Upper lobe of left lung (tissue), 6 donors: ENCODE results near the gene ATAD1. TPM values are rescaled to one million over a fixed set of nuclear protein-coding genes. Genes with fewer than 3 reads are reported as not detected.

Experiments used
- ATAC-seq, 2 donors: fragments of 200-7000 bp; cut with Tn5 transposase; one replicate each; pipeline ENCODE4 v1.9.1; 2022; ENCODE audit warnings: mild to moderate bottlenecking in 2 of 2, moderate library complexity in 2 of 2; ENCODE audit not compliant: low FRiP score in 2 of 2
- DNase-seq, 2 donors: peaks; one replicate each; pipeline ENCODE4 v3.0.0-alpha.2; 2019 to 2020
- H3K27ac ChIP-seq, 4 donors: fragments of 200-600 bp; sonication (generic); one replicate each; pipeline ENCODE4 v1.5.1; 2016 to 2019
- H3K27me3 ChIP-seq, 4 donors: fragments of 200-600 bp; sonication (generic); one replicate each; pipeline ENCODE4 v1.5.1; 2017 to 2019
- H3K36me3 ChIP-seq, 4 donors: fragments of 200-600 bp; sonication (generic); one replicate each; pipeline ENCODE4 v1.5.1; 2016 to 2019
- H3K4me1 ChIP-seq, 4 donors: fragments of 200-600 bp; sonication (generic); one replicate each; pipeline ENCODE4 v1.5.1; 2018 to 2019
- H3K4me3 ChIP-seq, 4 donors: fragments of 200-600 bp; sonication (generic); one replicate each; pipeline ENCODE4 v1.5.1; 2017 to 2019; ENCODE audit warnings: mild to moderate bottlenecking in 2 of 4, moderate library complexity in 1 of 4
- H3K9me3 ChIP-seq, 4 donors: fragments of 200-600 bp; sonication (generic); one replicate each; pipeline ENCODE4 v1.5.1; 2018 to 2019
- EP300 ChIP-seq, 4 donors: sonication (generic); formaldehyde crosslinking; IDR thresholded peaks; one replicate each; pipeline ENCODE4 v1.5.1; 2017; ENCODE audit warnings: antibody characterized with exemption in 4 of 4, control low read depth in 2 of 4
- POLR2A ChIP-seq, 4 donors: fragments of 450-650 bp; IDR thresholded peaks; one replicate each; pipeline ENCODE4 v1.5.1; 2016 to 2017; ENCODE audit warnings: antibody characterized with exemption in 4 of 4, mild to moderate bottlenecking in 2 of 4
- POLR2AphosphoS5 ChIP-seq, 2 donors: sonication (generic); formaldehyde crosslinking; IDR thresholded peaks; one replicate each; pipeline ENCODE4 v1.5.1; 2017; ENCODE audit warnings: antibody characterized with exemption in 2 of 2
- WGBS, 2 donors: methylation state at CpG; one replicate each; pipeline ENCODE4 v1.1.5; 2017 to 2018; 5-methylcytosine and 5-hydroxymethylcytosine counted together
- small RNA-seq, 4 donors: library from RNA; depleted of rRNA; stranded (forward); fragments of <200 nt; gene quantifications; one replicate each; pipeline ENCODE3, GENCODE V24; 2016
- total RNA-seq, 6 donors: library from RNA; depleted of rRNA in 4 of 6; stranded (reverse); fragments of >200 nt in 4 of 6; gene quantifications; one replicate each; pipeline versions ENCODE4 v1.1.0 to v1.2.1, GENCODE V29; 2016 to 2021
- TF ChIP-seq, protein P1 (sequence below), 6 experiments: fragments of 450-650 bp in 4 of 6; fragments of 200-600 bp in 2 of 6; sonication (generic) in 2 of 6; IDR thresholded peaks; one replicate each; pipeline ENCODE4 v1.5.1; 2016 to 2019; ENCODE audit warnings: antibody characterized with exemption in 6 of 6
- donor health status: DM: no; HTN: no; CAD: no; lungs with moderate emphysema.
- donor health status: DM: no; HTN: yes; CAD: no; lungs with severe emphysema.

Gene ATAD1
- total RNA-seq, 6 donors from 2014 or later: 6.3 to 66.9 (median 36.2) TPM

DNA sequence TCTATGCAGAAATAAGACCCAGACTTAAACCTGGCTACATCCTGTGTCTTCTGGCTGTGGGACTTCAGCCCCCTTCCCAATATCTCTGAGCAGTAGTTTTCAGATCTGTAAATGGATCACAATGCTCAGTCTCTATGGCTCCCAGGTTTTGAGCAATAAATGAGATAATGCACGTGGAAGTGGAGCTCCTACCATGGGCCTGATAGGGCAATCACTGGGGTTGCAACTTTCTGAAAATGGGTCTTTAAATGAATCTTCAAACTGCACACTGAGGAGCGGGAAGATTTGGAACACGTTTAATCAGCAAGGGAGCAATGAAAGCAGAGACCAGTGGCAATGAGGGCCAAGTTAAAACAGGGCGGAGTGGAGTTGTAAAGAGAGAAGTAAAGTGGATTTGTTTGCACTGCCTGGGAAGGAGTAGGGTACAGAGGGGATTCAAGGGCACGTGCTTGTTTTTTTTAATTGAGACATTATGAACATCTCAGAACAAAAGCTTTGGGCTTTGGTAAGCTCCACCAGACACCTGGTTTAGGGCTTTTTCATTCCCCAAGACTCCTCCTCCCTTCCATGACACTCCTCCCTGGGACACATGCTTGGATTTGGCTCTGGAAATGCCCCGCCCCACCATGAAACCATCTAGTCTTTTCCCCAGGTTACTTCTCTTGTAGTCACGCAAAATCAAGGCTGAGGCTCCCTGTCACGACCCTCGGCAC lies 115.6 kb downstream of the ATAD1 start:
- peaks cover 0 to 10% (median 3%) of the 10 kb centered on the region in 4 donors for H3K4me1 ChIP-seq
- no peaks in the 10 kb centered on the region for H3K27me3 ChIP-seq
- H3K27ac ChIP-seq: peak overlapping the region in 1 of 4 donors; percentile 45
- 83 to 86% methylated on average over 9 of the region's 9 CpGs for WGBS, 2 donors
- ATAC-seq (peak in 1 of 2 donors; percentile 30), DNase-seq (no peak)
- H3K36me3 ChIP-seq: peaks cover 0 to 30% (median 0%) of the 10 kb centered on the region in 4 donors
- TF ChIP-seq, protein P1, sequence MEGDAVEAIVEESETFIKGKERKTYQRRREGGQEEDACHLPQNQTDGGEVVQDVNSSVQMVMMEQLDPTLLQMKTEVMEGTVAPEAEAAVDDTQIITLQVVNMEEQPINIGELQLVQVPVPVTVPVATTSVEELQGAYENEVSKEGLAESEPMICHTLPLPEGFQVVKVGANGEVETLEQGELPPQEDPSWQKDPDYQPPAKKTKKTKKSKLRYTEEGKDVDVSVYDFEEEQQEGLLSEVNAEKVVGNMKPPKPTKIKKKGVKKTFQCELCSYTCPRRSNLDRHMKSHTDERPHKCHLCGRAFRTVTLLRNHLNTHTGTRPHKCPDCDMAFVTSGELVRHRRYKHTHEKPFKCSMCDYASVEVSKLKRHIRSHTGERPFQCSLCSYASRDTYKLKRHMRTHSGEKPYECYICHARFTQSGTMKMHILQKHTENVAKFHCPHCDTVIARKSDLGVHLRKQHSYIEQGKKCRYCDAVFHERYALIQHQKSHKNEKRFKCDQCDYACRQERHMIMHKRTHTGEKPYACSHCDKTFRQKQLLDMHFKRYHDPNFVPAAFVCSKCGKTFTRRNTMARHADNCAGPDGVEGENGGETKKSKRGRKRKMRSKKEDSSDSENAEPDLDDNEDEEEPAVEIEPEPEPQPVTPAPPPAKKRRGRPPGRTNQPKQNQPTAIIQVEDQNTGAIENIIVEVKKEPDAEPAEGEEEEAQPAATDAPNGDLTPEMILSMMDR (IDR thresholded peaks at IDR 0.05): no peak
- TF ChIP-seq POLR2A (IDR thresholded peaks at IDR 0.05) (no peak), POLR2AphosphoS5 (IDR thresholded peaks at IDR 0.05) (no peak), EP300 (IDR thresholded peaks at IDR 0.05) (no peak)
- no peaks in the 10 kb centered on the region for H3K9me3 ChIP-seq
- H3K4me3 ChIP-seq: no peak overlapping the region

Small RNA genes lying within 50 kb of the gene (small RNA-seq; reads per million reads assigned to genes)
- 0 reads per million in 4 donors for gene RN7SL78P

Other genes with a start within 250 kb of the ATAD1 start
- gene PAPSS2, start 158.3 kb downstream of the ATAD1 start, total RNA-seq: 100 to 1,000 TPM in 5 of 6 donors, 10 to 100 TPM in 1; 48.2 to 217 (median 159) TPM
- gene KLLN, start 45.3 kb upstream of the ATAD1 start, total RNA-seq: under 1 TPM in 4 of 6 donors, not detected in 2; 0.20 to 0.54 (median 0.44) TPM
- gene PTEN, start 45.4 kb upstream of the ATAD1 start, total RNA-seq: 100 to 1,000 TPM in 3 of 6 donors, 10 to 100 TPM in 3; 63.3 to 177 (median 99.0) TPM